ENCODE results near the gene CDH12.

GRCh38 chr5:22669345-22669744 is 183.8 kb downstream of the CDH12 start:
- TF ChIP-seq POLR2AphosphoS5 (IDR thresholded peaks at IDR 0.05; ENCODE audit: low read depth, low read length) (no peak), TAF1 (IDR thresholded peaks at IDR 0.05; ENCODE audit: borderline replicate concordance, insufficient read depth, low read length) (no peak)
- TF ChIP-seq, protein P1, sequence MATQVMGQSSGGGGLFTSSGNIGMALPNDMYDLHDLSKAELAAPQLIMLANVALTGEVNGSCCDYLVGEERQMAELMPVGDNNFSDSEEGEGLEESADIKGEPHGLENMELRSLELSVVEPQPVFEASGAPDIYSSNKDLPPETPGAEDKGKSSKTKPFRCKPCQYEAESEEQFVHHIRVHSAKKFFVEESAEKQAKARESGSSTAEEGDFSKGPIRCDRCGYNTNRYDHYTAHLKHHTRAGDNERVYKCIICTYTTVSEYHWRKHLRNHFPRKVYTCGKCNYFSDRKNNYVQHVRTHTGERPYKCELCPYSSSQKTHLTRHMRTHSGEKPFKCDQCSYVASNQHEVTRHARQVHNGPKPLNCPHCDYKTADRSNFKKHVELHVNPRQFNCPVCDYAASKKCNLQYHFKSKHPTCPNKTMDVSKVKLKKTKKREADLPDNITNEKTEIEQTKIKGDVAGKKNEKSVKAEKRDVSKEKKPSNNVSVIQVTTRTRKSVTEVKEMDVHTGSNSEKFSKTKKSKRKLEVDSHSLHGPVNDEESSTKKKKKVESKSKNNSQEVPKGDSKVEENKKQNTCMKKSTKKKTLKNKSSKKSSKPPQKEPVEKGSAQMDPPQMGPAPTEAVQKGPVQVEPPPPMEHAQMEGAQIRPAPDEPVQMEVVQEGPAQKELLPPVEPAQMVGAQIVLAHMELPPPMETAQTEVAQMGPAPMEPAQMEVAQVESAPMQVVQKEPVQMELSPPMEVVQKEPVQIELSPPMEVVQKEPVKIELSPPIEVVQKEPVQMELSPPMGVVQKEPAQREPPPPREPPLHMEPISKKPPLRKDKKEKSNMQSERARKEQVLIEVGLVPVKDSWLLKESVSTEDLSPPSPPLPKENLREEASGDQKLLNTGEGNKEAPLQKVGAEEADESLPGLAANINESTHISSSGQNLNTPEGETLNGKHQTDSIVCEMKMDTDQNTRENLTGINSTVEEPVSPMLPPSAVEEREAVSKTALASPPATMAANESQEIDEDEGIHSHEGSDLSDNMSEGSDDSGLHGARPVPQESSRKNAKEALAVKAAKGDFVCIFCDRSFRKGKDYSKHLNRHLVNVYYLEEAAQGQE (IDR thresholded peaks at IDR 0.05; ENCODE audit: insufficient read depth in 1 of 2, low read depth in 2 of 2, low read length in 2 of 2) = no peak

All from PFSK-1 (cell line).